B cell (primary cell): Measurements from ENCODE around the gene CD86. TPM values are rescaled to one million over a fixed set of nuclear protein-coding genes. Genes with fewer than 3 reads are reported as not detected.

Source experiments
- ATAC-seq: fragments of 200-7000 bp; cut with Tn5 transposase; one replicate; pipeline ENCODE4 v1.10.0; 2021; ENCODE audit warnings: low read depth, mild to moderate bottlenecking, moderate number of reproducible peaks, moderate library complexity
- CTCF ChIA-PET: fragments of 350-600 bp; sonication (Branson Sonifier 250); formaldehyde crosslinking; loops from one replicate; lab custom pipeline; 2021; ENCODE audit warnings: antibody characterized with exemption, inconsistent platforms; lab: Charles Lee
- POLR2A ChIA-PET: fragments of 350-600 bp; sonication (Branson Sonifier 250); formaldehyde crosslinking; loops from one replicate; lab custom pipeline; 2021; ENCODE audit warnings: antibody characterized with exemption; lab: Charles Lee
- DNase-seq: peaks from one replicate; pipeline ENCODE4 v3.0.0; 2013
- H2AFZ ChIP-seq: 2 replicates; pipeline ENCODE4 v1.6.1; 2012; ENCODE audit warnings: mild to moderate bottlenecking, low read depth, low read length; ENCODE audit not compliant: insufficient read depth, poor library complexity, severe bottlenecking
- H3K27ac ChIP-seq, 2 donors: 1 replicate in 1 of 2; 2 replicates in 1 of 2; pipeline ENCODE4 v1.5.1; 2012 to 2013; ENCODE audit warnings: low read length in 2 of 2, mild to moderate bottlenecking in 2 of 2, moderate library complexity in 1 of 2
- H3K27me3 ChIP-seq, 4 experiments: fragments of 200-600 bp in 1 of 4; sonication (generic) in 1 of 4; replicated peaks in 1 of 4; 1 replicate in 2 of 4; 2 replicates in 2 of 4; pipeline versions ENCODE4 v1.6.1 to v1.7.0; 2013 to 2016; ENCODE audit warnings: low read length in 3 of 4, mild to moderate bottlenecking in 2 of 4, mixed read lengths in 1 of 4, moderate library complexity in 1 of 4; ENCODE audit not compliant: insufficient read depth in 4 of 4, control insufficient read depth in 3 of 4; ENCODE audit errors: control extremely low read depth in 1 of 4
- H3K36me3 ChIP-seq, 2 experiments: replicated peaks in 1 of 2; 1 replicate in 1 of 2; 2 replicates in 1 of 2; pipeline versions ENCODE4 v1.6.1 to v1.7.1; 2013; ENCODE audit warnings: low read length in 1 of 2; ENCODE audit not compliant: insufficient read depth in 2 of 2, control insufficient read depth in 1 of 2; ENCODE audit errors: control extremely low read depth in 1 of 2, extremely low read depth in 1 of 2
- H3K4me1 ChIP-seq, 2 donors: fragments of 200-600 bp in 1 of 2; sonication (generic) in 1 of 2; 1 replicate in 1 of 2; 2 replicates in 1 of 2; pipeline versions ENCODE4 v1.5.1 to v1.6.1; 2013 to 2017; ENCODE audit warnings: low read length in 2 of 2; ENCODE audit not compliant: control insufficient read depth in 2 of 2, insufficient read depth in 2 of 2
- H3K4me2 ChIP-seq: replicated peaks from 2 replicates; pipeline ENCODE3; 2012; ENCODE audit warnings: mild to moderate bottlenecking, low read depth, low read length; ENCODE audit not compliant: poor library complexity, severe bottlenecking
- H3K4me3 ChIP-seq, 5 experiments: fragments of 200-600 bp in 1 of 5; sonication (generic) in 1 of 5; 1 replicate in 3 of 5; 2 replicates in 2 of 5; pipeline versions ENCODE4 v1.5.1 to v1.7.0; 2011 to 2016; ENCODE audit warnings: low read length in 4 of 5, mild to moderate bottlenecking in 4 of 5, low read depth in 2 of 5, control low read depth in 1 of 5, moderate library complexity in 1 of 5; ENCODE audit not compliant: insufficient read depth in 1 of 5; ENCODE audit errors: control extremely low read depth in 1 of 5, extremely low read depth in 1 of 5
- H3K79me2 ChIP-seq: fragments of 200-600 bp; sonication (generic); one replicate; pipeline ENCODE4 v1.6.0; 2016; ENCODE audit warnings: low read length; ENCODE audit not compliant: control insufficient read depth, insufficient read depth
- H3K9ac ChIP-seq: fragments of 200-600 bp; sonication (generic); 2 replicates; pipeline ENCODE4 v1.6.1; 2017; ENCODE audit warnings: mild to moderate bottlenecking, low read length, moderate library complexity
- H3K9me3 ChIP-seq, 3 donors: one replicate each; pipeline versions ENCODE4 v1.6.1 to v1.7.1; 2013; ENCODE audit warnings: low read length in 2 of 3; ENCODE audit not compliant: control insufficient read depth in 2 of 3, insufficient read depth in 1 of 3; ENCODE audit errors: control extremely low read depth in 1 of 3
- H4K20me1 ChIP-seq: 2 replicates; pipeline ENCODE4 v1.6.0; 2012; ENCODE audit warnings: mild to moderate bottlenecking, low read length; ENCODE audit not compliant: insufficient read depth, control insufficient read depth, poor library complexity, severe bottlenecking
- H3K27ac Mint-ChIP-seq: one replicate; pipeline ENCODE4 v1.8.0; 2021; ENCODE audit warnings: mixed read lengths
- H3K27me3 Mint-ChIP-seq: one replicate; pipeline ENCODE4 v1.8.0; 2021; ENCODE audit warnings: mixed read lengths
- H3K4me1 Mint-ChIP-seq: one replicate; pipeline ENCODE4 v1.8.0; 2021; ENCODE audit warnings: mixed read lengths
- H3K4me3 Mint-ChIP-seq: one replicate; pipeline ENCODE4 v1.8.0; 2021; ENCODE audit warnings: mixed read lengths
- H3K9me3 Mint-ChIP-seq: one replicate; pipeline ENCODE4 v1.8.0; 2022; ENCODE audit warnings: mixed read lengths; ENCODE audit not compliant: insufficient read depth
- EZH2 ChIP-seq: IDR thresholded peaks from 2 replicates; pipeline ENCODE4 v1.6.1; 2012; ENCODE audit warnings: borderline replicate concordance, low read depth, mild to moderate bottlenecking, moderate library complexity, low read length; ENCODE audit not compliant: insufficient read depth, poor library complexity, severe bottlenecking
- WGBS: methylation state at CpG from one replicate; pipeline ENCODE4 v1.1.5; 2013; ENCODE audit warnings: missing lambda C conversion rate; ENCODE audit not compliant: insufficient coverage; 5-methylcytosine and 5-hydroxymethylcytosine counted together
- intact Hi-C: fragments of 100-400 bp; cut with micrococcal nuclease; formaldehyde crosslinking; loops from one replicate; pipeline ENCODE4 v1.10.0; 2022
- polyA plus RNA-seq: library from polyadenylated mRNA; depleted of rRNA; stranded (reverse); fragments of >200 nt; gene quantifications from 2 replicates; pipeline ENCODE4 v1.2.3, GENCODE V29; 2012
- total RNA-seq, 2 donors: library from RNA; stranded (reverse); fragments of 120-200 nt in 1 of 2; gene quantifications; 1 replicate in 1 of 2; 2 replicates in 1 of 2; pipeline versions ENCODE4 v1.2.3 to v1.2.4, GENCODE V29; 2013 to 2022
- TF ChIP-seq, protein P1 (sequence below): fragments of 200-600 bp; IDR thresholded peaks from one replicate; pipeline ENCODE4 v1.8.0; 2022; ENCODE audit warnings: antibody characterized with exemption, mild to moderate bottlenecking

The CD86 gene
- total and polyA plus RNA-seq, 2 donors (not counting 1 experiment from before 2014, with no cell fraction given): 31.5 to 38.2 TPM

DNA sequence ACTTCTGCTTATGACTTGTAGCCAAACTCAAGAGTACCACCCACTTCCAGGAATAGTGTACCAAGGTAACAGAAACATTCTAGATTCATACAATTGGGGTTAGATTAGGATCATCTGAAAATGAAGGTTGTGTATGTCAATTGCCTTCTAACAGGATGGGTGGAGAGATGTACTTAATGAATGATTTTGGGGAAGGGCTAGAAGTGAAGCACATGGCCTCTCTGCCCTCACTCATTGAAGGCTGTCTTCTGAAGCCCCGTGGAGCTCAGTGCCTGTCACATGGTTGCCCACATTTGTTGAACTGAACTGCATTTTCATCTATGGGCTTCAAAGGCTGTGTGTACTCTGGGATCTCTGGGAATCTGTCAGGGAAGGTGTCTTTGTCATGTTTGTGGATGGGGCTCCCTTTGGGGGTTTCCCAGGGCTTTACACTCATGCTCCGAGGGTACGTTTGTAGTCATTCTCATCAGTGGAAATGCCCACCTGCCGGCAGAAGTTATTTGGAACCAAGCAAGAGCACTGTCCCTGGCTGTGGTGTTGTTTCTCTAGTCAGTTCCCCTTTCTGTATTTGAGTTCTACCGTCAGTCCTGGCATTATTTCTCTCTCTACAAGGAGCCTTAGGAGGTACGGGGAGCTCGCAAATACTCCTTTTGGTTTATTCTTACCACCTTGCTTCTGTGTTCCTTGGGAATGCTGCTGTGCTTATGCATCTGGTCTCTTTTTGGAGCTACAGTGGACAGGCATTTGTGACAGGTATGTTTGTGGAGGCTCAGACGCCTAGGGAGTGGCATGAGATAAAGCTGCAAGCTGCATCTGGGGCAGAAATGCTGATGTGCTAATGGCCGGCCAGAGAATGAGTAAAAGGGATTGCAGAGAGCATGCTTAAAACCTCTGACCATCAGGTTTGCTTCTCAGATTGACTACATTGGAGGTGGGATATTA, 22.4 kb downstream of the CD86 start:
- POLR2A ChIA-PET: interaction anchor here (0.8 to 2.4 kb wide), 7 partner anchors 12 to 417 kb away, joined by 3 to 6 read pairs (median 4); partner anchors contain the start of genes EAF2, HCLS1 and IQCB1
- H2AFZ ChIP-seq: peak overlapping the region; percentile 68
- peak overlapping the region; percentile 90 for H3K9ac ChIP-seq
- H3K79me2 ChIP-seq: peaks cover 63% of the 10 kb centered on the region
- ATAC-seq: peak; percentile 72
- H4K20me1 ChIP-seq: no peaks in the 10 kb centered on the region
- WGBS: 4% methylated on average over 6 of the region's 9 CpGs
- no peaks in the 10 kb centered on the region for H3K27me3 Mint-ChIP-seq
- peak overlapping the region; percentile 94 for H3K4me3 Mint-ChIP-seq
- CTCF ChIA-PET: interaction anchor here (0.5 to 3.2 kb wide), 21 partner anchors 8 to 195 kb away, joined by 3 to 20 read pairs (median 3); partner anchors contain the start of gene CD86
- H3K4me1 Mint-ChIP-seq: peaks cover 90% of the 10 kb centered on the region
- no peaks in the 10 kb centered on the region for H3K36me3 ChIP-seq
- no peaks in the 10 kb centered on the region for H3K9me3 ChIP-seq
- peak; percentile 77 for DNase-seq
- no peaks in the 10 kb centered on the region for H3K27me3 ChIP-seq
- H3K4me3 ChIP-seq: peak overlapping the region; percentile 44 to 95 (median 76)
- peak overlapping the region; percentile 96 for H3K27ac Mint-ChIP-seq
- TF ChIP-seq EZH2: no peak
- TF ChIP-seq, protein P1, sequence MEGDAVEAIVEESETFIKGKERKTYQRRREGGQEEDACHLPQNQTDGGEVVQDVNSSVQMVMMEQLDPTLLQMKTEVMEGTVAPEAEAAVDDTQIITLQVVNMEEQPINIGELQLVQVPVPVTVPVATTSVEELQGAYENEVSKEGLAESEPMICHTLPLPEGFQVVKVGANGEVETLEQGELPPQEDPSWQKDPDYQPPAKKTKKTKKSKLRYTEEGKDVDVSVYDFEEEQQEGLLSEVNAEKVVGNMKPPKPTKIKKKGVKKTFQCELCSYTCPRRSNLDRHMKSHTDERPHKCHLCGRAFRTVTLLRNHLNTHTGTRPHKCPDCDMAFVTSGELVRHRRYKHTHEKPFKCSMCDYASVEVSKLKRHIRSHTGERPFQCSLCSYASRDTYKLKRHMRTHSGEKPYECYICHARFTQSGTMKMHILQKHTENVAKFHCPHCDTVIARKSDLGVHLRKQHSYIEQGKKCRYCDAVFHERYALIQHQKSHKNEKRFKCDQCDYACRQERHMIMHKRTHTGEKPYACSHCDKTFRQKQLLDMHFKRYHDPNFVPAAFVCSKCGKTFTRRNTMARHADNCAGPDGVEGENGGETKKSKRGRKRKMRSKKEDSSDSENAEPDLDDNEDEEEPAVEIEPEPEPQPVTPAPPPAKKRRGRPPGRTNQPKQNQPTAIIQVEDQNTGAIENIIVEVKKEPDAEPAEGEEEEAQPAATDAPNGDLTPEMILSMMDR: peak; percentile 33
- H3K4me2 ChIP-seq: peak overlapping the region; percentile 82
- H3K9me3 Mint-ChIP-seq: no peaks in the 10 kb centered on the region
- peak overlapping the region; percentile 64 to 81 for H3K27ac ChIP-seq
- peaks cover 76 to 83% of the 10 kb centered on the region in 2 donors for H3K4me1 ChIP-seq
- intact Hi-C loops: loop anchor here (1.0 to 2.0 kb wide), 5 partner anchors 9 to 83 kb away; no protein-coding TSS in a partner anchor
